Measurements from ENCODE around the gene ZNF207. TPM values are rescaled to one million over a fixed set of nuclear protein-coding genes. Genes with fewer than 3 reads are reported as not detected.

ZNF207 gene
- total RNA-seq, 3 donors from 2014 or later (not counting 1 experiment from before 2014, with no cell fraction given): 378 to 444 (median 428) TPM

DNA sequence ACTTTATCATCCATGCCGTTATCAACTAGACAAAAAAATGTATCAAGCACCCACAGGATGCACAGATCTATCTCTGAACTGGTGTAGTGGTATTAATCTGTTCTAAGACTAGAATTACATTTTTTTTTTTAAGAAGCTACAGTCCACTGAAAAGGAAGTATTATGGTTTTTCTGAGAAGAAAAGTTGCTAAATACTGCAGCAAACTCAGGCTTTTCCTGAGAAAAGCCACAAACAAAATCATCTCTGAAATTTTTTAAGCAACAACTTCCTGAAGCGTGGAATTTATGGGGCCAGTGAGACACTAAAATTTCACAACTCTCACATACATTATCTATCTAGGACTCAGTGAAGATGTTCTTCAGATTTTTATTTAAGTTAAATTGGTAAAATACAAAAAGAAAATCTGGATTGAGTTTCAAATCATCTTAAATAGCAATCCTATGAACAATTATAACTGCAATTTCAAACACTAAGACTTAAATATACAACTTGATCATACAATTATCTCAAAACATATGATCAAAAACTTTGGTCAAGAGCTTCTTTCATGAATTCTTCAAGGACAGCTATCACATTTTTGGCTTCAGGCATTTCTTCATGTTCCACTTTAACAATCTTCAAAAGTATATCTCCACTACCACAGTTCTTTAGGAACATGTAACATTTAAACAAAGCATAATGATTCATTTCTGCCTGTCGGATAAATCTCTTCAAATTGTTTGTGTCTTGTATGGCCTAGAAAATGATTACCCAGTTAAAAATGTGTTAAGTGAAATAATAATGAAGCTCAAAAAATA lies 18.5 kb upstream of the ZNF207 start:
- H3K4me1 ChIP-seq (ENCODE audit: control insufficient read depth, insufficient read depth, low read length): peaks cover 19% of the 10 kb centered on the region
- 33% methylated on average over 1 of the region's 3 CpGs for WGBS (ENCODE audit: insufficient coverage)
- intact Hi-C loops (cut with micrococcal nuclease): no loop called here
- H3K9me3 ChIP-seq (ENCODE audit: control insufficient read depth, insufficient read depth, low read length): no peaks in the 10 kb centered on the region
- TF ChIP-seq, protein P1, sequence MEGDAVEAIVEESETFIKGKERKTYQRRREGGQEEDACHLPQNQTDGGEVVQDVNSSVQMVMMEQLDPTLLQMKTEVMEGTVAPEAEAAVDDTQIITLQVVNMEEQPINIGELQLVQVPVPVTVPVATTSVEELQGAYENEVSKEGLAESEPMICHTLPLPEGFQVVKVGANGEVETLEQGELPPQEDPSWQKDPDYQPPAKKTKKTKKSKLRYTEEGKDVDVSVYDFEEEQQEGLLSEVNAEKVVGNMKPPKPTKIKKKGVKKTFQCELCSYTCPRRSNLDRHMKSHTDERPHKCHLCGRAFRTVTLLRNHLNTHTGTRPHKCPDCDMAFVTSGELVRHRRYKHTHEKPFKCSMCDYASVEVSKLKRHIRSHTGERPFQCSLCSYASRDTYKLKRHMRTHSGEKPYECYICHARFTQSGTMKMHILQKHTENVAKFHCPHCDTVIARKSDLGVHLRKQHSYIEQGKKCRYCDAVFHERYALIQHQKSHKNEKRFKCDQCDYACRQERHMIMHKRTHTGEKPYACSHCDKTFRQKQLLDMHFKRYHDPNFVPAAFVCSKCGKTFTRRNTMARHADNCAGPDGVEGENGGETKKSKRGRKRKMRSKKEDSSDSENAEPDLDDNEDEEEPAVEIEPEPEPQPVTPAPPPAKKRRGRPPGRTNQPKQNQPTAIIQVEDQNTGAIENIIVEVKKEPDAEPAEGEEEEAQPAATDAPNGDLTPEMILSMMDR (IDR thresholded peaks at IDR 0.05): no peak
- no peaks in the 10 kb centered on the region for H3K27me3 ChIP-seq (ENCODE audit: control insufficient read depth, insufficient read depth, low read length)
- ATAC-seq: peak; percentile 40 to 74 (median 58)
- Mint-ChIP-seq H3K4me3 (peak overlapping the region; percentile 79), H3K36me3 (no peaks in the 10 kb centered on the region), H3K27me3 (ENCODE audit: low read depth in 2 of 2) (no peaks in the 10 kb centered on the region), H3K27ac (peak overlapping the region; percentile 66 to 83), H3K9me3 (no peaks in the 10 kb centered on the region), H3K4me1 (peaks cover 21 to 26% of the 10 kb centered on the region in 2 donors)
- H3K27ac ChIP-seq (ENCODE audit: low read length): peak overlapping the region; percentile 55
- peaks cover 14% of the 10 kb centered on the region for H3K36me3 ChIP-seq (ENCODE audit: control insufficient read depth, insufficient read depth, low read length)
- H3K4me3 ChIP-seq (ENCODE audit: low read length): no peak overlapping the region
- no peak for DNase-seq

DNA sequence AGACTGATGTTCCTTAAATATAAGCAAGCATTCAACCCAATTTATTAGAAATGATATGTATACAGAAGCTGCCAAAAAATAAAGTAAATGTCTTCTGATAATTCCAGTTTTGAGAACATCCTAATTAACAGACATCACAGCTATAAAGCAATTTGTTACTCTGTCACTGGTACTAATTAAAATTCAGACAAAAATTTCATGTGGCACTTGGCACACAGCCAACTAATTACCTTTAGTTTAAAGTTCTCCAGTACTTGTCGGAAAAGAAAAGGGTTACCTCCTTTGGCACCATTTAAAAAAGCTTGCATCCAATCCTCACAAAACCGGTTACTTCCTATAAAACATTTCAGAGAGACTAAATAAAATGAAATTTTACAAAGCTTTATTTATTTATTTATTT lies 16.8 kb upstream of the ZNF207 start:
- H3K27ac ChIP-seq (ENCODE audit: low read length): no peak overlapping the region
- H3K4me1 Mint-ChIP-seq: peaks cover 21 to 26% of the 10 kb centered on the region in 2 donors
- no peaks in the 10 kb centered on the region for H3K27me3 ChIP-seq (ENCODE audit: control insufficient read depth, insufficient read depth, low read length)
- intact Hi-C loops (cut with micrococcal nuclease): no loop called here
- ATAC-seq: no peak
- no peak overlapping the region for H3K4me3 ChIP-seq (ENCODE audit: low read length)
- H3K36me3 Mint-ChIP-seq: no peaks in the 10 kb centered on the region
- no peaks in the 10 kb centered on the region for H3K9me3 ChIP-seq (ENCODE audit: control insufficient read depth, insufficient read depth, low read length)
- H3K36me3 ChIP-seq (ENCODE audit: control insufficient read depth, insufficient read depth, low read length): peaks cover 27% of the 10 kb centered on the region
- WGBS (ENCODE audit: insufficient coverage): 86% methylated on average over 1 of the region's 2 CpGs
- TF ChIP-seq, protein P1 (IDR thresholded peaks at IDR 0.05): no peak
- no peak for DNase-seq
- no peak overlapping the region for H3K4me3 Mint-ChIP-seq
- no peaks in the 10 kb centered on the region for H3K27me3 Mint-ChIP-seq (ENCODE audit: low read depth in 2 of 2)
- no peak overlapping the region for H3K27ac Mint-ChIP-seq
- H3K9me3 Mint-ChIP-seq: no peaks in the 10 kb centered on the region
- H3K4me1 ChIP-seq (ENCODE audit: control insufficient read depth, insufficient read depth, low read length): peaks cover 19% of the 10 kb centered on the region

DNA sequence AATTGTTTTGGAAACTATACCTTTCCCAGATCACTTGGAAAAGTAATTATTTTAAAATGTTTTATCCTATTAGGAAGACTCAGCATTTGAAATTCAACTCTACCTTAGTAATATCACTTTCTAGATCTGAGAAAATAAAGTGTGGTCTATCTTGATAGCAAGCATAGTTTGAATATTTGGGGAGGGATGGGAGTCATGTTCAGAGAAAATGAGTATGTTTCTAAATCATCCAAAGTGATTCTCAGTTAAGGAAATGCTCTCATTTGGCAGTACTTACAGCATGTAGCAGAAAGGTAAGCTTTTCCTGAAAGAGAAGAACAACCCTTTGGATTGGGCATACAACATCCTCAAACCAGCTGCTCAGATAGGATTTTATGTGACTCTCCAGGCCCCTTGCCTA lies 14.9 kb upstream of the ZNF207 start:
- H3K4me3 Mint-ChIP-seq: no peak overlapping the region
- TF ChIP-seq, protein P1 (IDR thresholded peaks at IDR 0.05): no peak
- Histone ChIP-seq H3K27me3 (ENCODE audit: control insufficient read depth, insufficient read depth, low read length) (no peaks in the 10 kb centered on the region), H3K27ac (ENCODE audit: low read length) (no peak overlapping the region), H3K4me3 (ENCODE audit: low read length) (no peak overlapping the region), H3K36me3 (ENCODE audit: control insufficient read depth, insufficient read depth, low read length) (peaks cover 29% of the 10 kb centered on the region), H3K9me3 (ENCODE audit: control insufficient read depth, insufficient read depth, low read length) (no peaks in the 10 kb centered on the region), H3K4me1 (ENCODE audit: control insufficient read depth, insufficient read depth, low read length) (peaks cover 14% of the 10 kb centered on the region)
- intact Hi-C loops (cut with micrococcal nuclease): no loop called here
- ATAC-seq: no peak
- H3K36me3 Mint-ChIP-seq: no peaks in the 10 kb centered on the region
- no peaks in the 10 kb centered on the region for H3K27me3 Mint-ChIP-seq (ENCODE audit: low read depth in 2 of 2)
- no peaks in the 10 kb centered on the region for H3K9me3 Mint-ChIP-seq
- H3K27ac Mint-ChIP-seq: peak overlapping the region in 1 of 2 donors; percentile 8
- no peak for DNase-seq
- peaks cover 21 to 23% of the 10 kb centered on the region in 2 donors for H3K4me1 Mint-ChIP-seq

DNA sequence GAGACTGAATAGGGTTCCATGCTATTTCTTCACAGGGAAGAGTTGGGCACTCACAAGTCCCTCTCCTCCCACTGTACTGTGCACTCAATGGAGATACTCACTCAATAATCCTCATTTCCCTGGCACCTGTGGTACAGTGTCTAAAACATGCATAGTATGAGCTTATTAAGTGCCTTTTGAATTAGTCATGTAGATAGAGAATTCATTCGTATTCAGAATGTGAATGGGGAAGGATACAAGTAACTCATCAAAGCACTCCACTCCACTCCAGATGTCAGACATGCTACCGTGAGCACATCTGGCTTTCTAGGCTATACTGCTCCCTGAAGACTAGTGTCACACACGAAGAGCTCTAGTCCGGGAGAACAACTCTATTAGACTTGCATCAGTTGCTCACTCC lies 14.3 kb upstream of the ZNF207 start:
- Mint-ChIP-seq H3K9me3 (no peaks in the 10 kb centered on the region), H3K36me3 (no peaks in the 10 kb centered on the region), H3K27me3 (ENCODE audit: low read depth in 2 of 2) (no peaks in the 10 kb centered on the region), H3K4me3 (no peak overlapping the region), H3K27ac (no peak overlapping the region), H3K4me1 (peaks cover 15 to 18% of the 10 kb centered on the region in 2 donors)
- no peak for ATAC-seq
- Histone ChIP-seq H3K4me3 (ENCODE audit: low read length) (no peak overlapping the region), H3K4me1 (ENCODE audit: control insufficient read depth, insufficient read depth, low read length) (peaks cover 14% of the 10 kb centered on the region), H3K9me3 (ENCODE audit: control insufficient read depth, insufficient read depth, low read length) (no peaks in the 10 kb centered on the region), H3K27me3 (ENCODE audit: control insufficient read depth, insufficient read depth, low read length) (no peaks in the 10 kb centered on the region), H3K27ac (ENCODE audit: low read length) (no peak overlapping the region), H3K36me3 (ENCODE audit: control insufficient read depth, insufficient read depth, low read length) (peaks cover 29% of the 10 kb centered on the region)
- WGBS (ENCODE audit: insufficient coverage): 92% methylated on average over 3 of the region's 4 CpGs
- no peak for DNase-seq
- TF ChIP-seq, protein P1 (IDR thresholded peaks at IDR 0.05): no peak
- intact Hi-C loops (cut with micrococcal nuclease): no loop called here
